ENCODE results near the gene ITGAE.

ITGAE gene

DNA sequence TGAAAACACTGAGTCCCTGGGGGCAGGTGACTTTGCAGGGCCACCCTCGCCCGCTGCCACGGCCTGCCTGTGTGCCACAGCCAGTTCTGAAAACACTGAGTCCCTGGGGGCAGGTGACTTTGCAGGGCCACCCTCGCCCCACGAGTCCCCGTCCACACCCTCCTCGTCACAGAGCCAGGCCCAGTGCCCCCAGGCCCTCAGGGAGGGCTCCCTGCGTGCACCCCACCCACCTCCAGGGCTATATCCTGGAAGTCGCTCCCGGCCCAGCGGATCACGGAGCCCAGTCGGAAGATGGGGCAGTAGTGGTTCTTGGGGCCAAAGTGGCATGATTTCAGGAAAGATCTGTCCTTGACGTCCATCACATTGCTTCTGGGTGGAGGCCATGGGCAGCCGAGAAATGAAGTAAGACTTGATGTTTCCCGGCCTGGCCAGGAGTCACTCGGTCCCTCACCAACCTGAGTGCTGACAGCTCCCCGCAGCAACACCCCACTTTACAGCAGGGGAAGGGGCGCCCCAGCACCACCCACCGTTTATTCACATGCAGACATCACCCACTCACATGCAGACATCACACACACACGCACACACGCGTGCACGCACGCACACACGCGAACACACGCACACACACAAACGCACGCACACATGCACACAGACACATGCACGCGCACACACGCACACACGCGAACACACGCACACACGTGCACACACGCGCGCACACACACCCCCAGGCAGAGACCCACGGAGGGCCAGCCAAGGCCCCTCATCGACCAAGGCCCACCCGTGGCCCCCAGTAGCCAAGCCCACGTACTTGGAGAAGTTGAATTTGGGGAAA, 111.5 kb downstream of the ITGAE start:
- no peak for DNase-seq

DNA sequence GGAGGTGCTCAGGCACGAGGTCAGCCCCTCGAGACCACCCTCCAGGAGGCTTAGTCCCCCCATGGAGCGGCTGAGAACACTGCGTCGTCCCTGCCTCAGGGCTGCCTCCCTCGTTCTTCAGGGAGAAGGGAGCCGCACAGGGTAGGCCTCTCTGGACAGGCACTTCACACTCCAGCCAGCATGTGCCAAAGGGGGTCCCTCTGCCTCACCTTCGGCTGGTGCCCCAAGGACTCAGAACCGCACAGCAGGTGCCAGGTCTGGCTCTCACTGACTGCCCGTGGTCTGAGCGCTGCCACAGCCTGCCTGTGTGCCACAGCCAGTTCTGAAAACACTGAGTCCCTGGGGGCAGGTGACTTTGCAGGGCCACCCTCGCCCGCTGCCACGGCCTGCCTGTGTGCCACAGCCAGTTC, 112.1 kb downstream of the ITGAE start:
- no peak for DNase-seq

DNA sequence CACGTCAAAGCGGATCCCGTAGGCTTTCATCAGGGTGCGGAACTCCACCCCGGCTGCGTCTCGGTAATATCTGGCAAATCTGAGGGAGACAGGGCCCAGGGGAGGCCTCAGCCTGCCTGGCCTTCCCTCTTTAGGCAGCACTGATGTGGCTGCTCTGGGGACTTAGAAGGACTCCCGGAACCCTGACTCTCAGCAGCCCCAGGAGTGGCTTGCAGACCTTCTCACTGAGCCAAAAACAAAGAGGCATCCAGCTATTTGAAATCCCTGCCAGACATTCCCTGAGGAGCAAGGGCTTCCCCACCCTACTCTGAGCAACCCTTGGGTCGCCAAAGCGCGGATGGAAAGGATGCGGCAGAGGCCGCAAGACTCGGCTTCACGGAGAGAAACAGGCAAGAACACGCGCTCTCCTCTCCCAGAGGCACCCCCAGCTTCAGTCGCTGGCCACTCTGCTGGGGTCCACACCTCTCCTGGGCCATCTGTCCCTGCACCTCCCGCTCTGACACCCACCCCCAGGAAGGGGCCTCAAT, 112.9 kb downstream of the ITGAE start:
- DNase-seq, result no peak

DNA sequence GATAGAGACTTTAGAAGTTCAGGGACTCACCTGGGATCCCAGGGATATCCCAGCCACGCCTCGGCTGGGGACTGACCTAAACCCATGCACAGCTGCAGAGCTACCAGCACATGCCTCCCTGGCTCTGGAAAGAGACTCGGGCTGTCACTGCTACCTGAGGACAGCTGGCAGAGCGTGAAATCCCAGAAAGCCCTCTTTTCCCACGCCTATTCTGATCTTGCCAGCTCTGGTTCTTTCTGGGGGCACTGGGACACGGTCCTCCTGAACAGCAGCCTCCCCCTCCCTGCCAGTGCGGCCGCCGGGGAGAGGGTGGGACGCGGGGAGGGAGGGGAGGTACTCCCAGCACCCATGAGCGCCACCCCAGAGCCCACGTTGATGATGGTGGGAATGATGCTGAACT, 115.8 kb downstream of the ITGAE start:
- no peak for DNase-seq

DNA sequence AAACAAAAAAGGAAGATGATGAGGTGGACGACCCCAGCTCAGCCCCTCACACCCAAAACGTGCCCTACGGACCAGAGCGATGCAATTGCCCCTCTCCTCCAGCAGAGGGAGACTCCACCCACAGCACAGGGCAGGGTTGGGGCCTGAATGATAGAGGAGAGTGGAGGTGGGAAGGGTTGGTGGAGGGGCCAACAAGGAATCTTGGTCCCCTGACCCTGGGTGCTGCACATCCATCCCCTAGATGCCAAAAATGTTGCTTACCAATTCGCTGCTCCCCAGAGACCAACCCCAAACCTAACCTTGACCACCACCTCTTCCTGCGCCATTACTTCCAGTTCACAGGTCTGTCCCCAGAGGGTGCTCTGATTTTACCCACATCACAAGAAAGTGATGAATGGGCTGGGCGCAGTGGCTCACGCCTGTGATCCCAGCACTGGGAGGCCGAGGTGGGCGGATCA, 117.9 kb downstream of the ITGAE start:
- peak in 3 of 4 experiments; percentile 16 to 50 (median 32) for DNase-seq

DNA sequence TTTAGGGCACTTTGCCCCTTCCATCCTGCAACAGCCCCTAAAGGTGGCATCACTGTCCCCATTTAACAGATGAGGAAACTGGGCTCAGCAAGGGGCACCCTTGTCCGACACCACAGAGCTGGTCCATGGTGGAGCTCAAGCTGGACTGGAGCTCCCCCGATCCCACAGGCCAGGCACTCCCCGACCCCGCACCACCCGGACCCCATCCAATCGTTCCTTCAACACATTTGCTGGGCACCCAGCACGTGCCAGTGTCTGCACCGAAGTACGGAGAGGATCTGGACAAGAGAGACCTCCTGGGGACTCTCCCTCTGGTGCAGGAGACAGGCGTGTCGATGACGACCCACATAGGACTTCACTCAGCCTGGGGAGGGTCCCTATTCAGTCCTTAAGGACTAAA, 119.0 kb downstream of the ITGAE start:
- DNase-seq, result no peak

DNA sequence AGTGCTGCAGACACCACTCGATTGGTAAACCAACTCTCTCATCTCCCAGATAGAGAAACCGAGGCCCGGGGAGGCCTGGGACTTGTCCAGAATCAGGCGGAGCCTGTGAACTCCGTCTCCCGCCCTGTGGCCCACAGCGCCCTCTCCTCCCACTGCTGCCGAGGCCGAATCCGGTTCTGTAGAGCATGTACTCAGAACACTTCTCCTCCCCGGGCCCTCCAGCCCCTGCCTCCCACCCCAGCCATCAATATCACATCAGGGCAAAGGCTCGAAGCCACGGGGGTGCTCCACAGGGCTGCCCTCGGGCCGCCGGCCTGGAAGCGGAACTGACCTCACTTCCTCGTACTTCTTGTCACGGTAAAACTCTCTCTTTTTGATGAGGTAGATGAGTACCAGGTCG, 119.4 kb downstream of the ITGAE start:
- no peak for DNase-seq

DNA sequence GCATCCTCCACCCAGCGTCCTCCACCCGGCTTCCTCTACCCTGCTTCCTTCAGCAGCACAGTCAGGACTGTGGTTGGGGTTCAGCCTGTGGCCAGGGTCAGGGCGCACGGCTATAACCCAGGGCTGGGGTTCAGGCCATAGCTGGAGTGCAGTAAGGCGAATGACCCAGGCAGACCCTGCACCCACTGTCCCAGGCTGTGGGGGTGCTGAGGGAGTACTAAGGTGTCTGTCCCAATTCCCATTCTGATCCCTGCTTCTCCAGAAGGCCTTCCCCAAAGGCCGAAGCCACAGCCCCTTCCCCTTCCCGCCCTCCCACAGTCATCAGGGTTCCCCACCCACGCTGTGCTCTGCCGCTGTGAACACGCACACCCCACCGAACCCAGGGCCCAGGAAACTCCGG, 119.9 kb downstream of the ITGAE start:
- DNase-seq, result no peak

DNA sequence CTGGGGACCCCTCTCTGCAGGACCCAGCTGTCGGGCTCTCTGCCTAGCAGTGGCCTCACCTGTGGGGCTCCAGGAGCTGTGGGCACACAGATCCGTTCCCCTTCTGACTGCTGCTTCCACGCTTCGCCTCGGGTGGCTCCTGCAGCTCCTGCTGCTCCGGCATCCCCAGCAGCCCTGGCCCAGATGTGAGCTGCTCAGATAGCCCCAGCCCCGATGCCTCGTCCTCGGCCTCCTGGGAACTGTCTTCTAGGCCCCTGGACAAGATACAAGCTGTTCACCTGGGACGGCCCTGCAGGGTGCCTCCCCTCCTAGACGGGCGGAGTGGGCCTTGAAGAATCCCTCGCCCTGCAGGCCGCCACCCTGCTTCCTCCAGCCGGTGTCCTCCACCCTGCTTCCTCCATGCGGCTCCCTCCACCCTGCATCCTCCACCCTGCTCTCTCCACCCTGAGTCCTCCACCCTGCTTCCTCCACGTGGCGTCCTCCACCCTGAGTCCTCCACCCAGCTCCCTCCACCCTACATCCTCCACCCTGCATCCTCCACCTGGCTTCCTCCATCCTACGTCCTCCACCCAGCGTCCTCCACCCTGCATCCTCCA, 121.4 kb downstream of the ITGAE start:
- no peak for DNase-seq

DNA sequence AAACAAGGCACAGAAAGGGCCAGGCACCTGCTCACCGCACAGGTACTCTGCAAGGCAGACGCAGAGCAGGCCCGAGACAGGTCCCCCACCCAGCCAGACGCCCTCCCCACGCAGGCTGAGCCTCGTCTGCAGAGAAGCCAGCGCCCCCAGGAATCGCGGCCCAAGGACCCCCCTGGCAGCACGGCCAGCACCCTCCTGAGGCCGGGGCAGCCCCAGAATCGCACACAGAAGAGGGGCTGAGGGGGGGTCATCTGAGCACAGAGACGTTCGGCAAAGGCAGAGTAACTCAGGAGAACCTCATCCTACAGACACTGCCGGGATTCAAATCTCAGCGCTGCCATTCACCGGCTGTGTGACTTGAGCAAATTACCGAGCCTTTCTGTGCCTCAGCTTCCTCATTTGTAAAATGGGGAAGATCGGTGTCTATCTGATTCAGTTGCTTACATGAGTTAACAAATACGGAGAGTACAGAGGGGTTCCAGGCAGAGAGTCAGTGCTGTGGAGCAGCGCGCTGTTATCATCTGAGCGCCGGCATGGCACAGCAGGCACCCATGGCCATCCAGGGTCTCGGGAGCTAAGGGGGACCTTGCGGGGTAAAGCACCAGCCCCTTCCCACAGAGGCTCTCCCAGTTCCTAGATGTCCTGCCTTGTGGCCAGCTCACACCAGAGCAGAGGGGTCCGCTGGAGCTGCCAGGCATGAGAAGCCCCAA, 122.0 kb downstream of the ITGAE start:
- DNase-seq, result no peak

DNA sequence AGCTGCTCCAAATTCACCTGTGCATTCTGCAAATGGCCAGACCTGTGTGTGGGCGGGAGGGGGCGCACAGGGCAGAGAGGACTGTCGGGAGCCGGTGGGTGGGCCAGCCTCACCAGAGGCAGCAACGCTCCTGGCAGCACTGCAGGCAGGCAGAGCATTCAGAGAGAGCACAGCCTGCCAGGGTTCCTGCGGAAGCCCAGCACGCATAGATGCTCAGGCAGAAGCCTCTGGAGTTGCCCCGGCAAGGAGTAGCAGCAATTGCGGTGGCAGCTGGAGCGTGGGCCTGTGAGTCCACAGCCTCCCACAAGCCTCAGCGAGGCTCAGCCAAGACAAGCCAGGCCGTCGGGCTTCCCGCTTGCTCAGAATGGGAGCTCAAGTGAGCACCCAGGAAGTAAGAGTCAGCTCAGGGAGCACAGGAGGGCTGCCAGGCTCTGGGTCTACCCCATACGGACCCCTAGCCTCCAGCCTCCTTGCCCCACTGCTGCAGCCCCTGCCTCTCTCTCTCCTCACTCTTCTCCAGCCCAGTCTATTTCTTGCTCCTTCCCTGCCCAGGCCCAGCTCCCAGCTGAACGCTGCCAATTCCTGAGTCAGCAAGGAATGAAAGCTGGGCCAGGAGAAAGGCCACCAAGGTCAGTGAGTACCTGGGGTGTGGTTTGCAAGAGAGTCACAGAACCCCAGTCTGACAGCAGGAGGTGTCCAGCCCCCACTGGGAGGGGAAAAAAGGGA, 122.7 kb downstream of the ITGAE start:
- DNase-seq, result no peak

DNA sequence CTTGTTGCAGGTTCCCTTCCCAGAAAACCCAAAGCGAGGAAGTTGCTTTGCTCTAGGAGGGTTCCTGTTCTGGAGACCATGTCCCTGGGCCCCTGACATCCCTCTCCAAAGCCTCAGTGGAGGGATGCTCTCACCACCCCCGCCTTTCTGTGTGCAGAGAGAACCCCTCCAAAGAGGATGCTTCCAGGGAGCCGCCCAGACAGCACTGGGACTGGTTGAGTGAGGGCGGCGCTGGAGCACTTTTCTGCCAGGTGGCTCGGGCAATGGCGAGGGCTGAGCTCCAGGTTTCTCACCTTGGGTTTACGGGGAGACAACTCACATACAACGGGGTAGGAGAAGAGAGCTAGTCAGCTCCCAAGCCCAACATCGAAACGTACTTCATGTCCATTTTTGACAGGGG, 125.1 kb downstream of the ITGAE start:
- DNase-seq, result no peak

DNA sequence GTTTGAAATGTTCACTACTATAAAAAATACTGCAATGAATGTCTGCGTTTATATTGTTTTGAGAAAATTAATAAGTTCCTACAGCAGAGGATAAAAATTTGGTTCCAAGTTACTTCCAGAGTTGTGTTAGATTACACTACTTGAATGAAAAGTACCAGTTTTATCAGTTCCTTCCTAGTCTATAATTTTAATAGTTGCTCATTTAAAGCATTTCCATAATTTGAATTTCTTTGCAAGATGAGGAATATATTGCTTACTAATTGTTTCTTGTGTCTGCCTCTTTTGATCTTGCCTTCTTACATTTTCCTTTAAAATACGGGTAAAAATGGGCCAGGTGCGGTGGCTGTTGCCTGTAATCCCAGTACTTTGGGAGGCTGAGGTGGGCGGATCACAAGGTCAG, 128.4 kb downstream of the ITGAE start:
- no peak for DNase-seq

DNA sequence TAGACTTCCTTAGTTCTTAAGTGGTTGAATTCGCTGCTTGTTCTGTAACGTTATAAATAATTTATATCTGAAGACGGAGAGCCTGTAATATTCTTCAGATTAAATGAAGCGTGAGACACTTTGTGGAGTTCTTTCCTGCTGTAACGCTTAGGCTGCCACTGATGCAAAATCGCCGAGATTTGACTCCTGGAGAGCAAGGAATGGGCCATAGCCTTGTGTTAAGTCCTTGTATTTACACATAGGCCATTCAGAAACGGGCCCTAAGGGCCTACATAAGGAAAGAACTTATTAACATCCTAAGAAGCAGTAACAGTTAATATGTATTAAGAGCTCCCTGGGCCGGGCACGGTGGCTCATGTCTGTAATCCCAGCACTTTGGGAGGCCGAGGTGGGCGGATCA, 131.4 kb downstream of the ITGAE start:
- no peak for DNase-seq

DNA sequence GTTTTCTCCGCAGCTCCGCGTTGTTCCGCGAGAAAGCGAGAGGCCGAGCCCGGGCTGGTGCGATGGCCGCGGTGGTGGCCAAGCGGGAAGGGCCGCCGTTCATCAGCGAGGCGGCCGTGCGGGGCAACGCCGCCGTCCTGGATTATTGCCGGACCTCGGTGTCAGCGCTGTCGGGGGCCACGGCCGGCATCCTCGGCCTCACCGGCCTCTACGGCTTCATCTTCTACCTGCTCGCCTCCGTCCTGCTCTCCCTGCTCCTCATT, 132.0 kb downstream of the ITGAE start:
- DNase-seq, result no peak

DNA sequence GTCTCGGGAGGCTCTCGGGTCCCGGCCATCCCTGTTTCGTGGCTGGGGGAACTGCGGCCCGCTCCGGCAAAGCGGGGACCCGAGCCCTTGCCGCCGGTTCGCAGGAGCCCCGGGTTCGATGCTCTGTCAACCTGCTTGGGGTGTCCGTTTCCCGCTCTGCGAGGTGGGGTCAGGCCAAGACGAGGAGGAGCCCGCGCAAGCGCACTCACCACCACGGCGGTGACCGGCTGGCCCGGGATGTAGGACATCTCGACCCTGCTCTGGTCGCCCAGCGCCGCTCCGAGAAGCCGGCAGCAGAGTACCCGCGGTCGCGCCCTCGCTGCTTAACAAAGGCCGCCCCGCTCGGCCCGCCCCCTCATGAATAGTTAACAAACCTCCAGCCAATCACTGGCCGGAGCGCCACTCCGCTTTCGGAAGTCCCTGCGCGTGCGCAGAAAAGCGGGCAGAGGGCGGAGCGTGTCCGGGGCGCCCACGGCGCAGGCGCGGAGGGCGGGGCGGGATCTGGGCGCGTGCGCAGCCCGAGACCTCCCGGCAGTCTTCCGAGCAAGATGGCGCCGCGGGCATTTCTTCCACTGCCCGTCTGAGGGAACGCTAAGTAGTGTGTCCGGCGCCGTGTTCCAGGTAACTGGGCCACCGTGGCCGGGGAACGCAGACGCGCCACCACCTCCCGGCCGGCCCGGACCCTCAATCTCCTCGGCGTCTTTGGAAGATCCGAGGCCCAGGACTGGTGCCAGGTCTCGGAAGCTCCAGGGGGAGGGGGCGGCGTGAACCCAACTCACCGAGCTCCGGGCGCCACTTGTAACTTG, 132.5 kb downstream of the ITGAE start, which contains the start of the genes EMC6 and TAX1BP3:
Gene EMC6, plus strand, starts transcription at position 534 of the 806 bp plus-strand sequence. CDS start 335 bp downstream, outside the sequence.
Gene TAX1BP3, minus strand, starts transcription at position 300 of the 806 bp plus-strand sequence. Its CDS starts 52 bp downstream, at position 248.
- peak; percentile 95 to 99 (median 98) for DNase-seq

DNA sequence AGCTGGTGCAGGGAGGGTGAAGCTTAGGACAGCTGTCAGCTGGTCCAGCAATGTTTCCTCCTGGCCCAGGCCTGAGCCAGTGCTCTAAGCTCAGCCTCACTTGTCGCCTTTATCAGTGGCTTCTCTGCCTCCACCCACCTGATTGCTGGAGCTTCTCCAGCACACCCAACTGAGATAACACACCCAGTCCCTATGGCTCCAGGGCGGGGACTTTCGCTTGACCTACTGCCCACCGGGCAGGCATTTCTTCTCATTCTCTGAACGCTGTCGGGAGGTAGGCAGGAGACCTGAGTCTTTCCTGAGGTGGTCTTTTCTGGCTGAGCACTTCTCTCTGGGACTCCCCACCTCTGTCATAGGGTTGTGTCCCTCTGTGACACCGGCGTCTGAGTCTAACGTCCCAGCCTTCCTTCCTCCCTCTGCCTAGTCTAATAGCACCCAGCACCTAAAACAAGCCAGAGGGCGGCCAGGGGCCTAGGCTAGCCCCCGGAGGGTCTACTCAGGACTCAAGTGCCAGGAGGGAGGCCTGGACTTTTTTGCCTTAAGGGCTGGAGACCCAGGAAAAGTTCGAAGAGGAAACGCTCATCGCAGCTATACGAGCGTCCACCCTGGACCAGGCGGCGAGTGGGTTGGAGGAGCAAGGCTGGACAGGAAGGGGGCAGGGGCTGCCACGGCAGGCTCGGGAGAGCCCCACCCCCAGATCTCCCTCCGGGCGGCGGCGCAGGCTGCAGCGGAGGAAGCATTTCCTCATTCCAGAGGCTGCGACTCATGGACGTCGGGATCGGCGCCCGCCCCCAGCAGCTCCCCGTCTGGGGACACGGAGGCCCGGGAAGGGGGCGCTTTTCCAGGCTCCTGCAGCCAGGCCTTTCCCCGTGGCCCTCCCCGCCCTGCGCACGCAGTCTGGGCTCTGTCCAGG, 133.4 kb downstream of the ITGAE start:
- DNase-seq, result no peak

DNA sequence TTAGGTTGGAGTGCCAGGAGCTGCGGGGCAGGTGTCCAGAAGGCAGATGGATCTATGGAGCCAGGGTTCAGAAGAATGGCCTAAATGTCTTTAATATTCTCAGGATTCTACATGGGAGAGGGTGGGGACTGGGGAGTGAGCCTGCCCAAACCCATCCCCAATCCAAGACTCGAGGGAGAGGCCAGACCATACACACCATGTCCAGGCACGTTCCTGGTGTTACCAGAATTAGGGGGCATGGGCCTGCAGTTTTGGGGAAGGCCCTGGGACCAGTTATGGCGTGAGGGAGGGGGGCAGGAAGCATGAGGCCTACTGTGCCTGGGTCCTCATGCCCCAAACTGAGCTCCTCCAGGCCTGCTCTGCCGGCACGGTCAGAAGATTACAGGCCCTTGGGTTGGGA, 134.5 kb downstream of the ITGAE start:
- DNase-seq, result no peak

DNA sequence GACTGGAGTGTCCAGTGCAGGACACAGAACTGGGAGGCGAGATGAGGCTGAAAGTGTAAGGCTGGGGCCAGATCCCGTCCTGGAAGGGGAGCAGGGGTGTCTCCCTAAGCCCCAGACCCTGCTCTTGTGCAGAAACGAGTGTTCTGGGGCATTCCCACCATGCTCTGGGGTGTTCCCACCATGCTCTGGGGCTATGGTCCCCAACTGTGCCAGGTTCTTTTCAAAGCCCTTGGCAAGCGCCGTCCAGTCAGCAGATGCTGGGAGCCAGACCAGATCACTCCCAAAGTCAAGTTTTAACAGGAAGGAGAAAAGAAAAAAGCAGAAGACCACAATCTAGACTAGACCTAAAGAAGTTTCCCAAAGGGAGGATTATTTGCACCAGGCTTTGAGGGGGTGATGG, 135.2 kb downstream of the ITGAE start:
- DNase-seq, result no peak
